HFF-Myc (cell line): Measurements from ENCODE around the gene IDS.
"Not testable (repeated sequence)": the region's sequence is repeated elsewhere in the genome, so short reads cannot be mapped to it uniquely, and the experiment has no call there.

Experiments
- DNase-seq: peaks from one replicate; pipeline ENCODE4 v3.0.0-alpha.2; 2011; ENCODE audit warnings: low read depth; ENCODE audit errors: extremely low read depth
- H3K4me3 ChIP-seq: replicated peaks from 2 replicates; pipeline ENCODE4 v1.5.1; 2011; ENCODE audit warnings: low read depth, mild to moderate bottlenecking, control low read depth, low read length
- TF ChIP-seq, protein P1 (sequence below): IDR thresholded peaks from 2 replicates; pipeline ENCODE4 v1.5.1; 2012; ENCODE audit warnings: mild to moderate bottlenecking, low read depth, low read length, control low read depth; ENCODE audit errors: missing control alignments

IDS gene

DNA sequence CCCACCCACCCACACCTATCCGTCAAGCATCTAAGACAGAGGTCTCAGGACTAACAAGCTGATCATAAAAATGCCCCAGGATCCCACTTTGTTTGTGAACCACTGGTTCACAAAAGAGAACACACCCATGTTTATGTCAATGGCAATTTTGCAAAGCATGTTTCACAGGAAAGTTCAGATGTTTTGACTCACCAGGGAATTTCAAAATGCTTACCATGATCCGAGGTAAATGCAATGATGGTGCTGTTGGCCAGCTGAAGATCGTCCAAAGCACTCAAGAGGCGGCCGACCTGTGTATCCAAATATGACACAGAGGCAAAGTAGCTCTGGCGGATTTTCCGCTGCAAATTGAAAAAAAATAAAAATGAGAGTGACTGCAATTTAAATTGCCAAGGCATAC, 15.0 kb downstream of the IDS start:
- no peak overlapping the region for H3K4me3 ChIP-seq
- no peak for DNase-seq
- TF ChIP-seq, protein P1, sequence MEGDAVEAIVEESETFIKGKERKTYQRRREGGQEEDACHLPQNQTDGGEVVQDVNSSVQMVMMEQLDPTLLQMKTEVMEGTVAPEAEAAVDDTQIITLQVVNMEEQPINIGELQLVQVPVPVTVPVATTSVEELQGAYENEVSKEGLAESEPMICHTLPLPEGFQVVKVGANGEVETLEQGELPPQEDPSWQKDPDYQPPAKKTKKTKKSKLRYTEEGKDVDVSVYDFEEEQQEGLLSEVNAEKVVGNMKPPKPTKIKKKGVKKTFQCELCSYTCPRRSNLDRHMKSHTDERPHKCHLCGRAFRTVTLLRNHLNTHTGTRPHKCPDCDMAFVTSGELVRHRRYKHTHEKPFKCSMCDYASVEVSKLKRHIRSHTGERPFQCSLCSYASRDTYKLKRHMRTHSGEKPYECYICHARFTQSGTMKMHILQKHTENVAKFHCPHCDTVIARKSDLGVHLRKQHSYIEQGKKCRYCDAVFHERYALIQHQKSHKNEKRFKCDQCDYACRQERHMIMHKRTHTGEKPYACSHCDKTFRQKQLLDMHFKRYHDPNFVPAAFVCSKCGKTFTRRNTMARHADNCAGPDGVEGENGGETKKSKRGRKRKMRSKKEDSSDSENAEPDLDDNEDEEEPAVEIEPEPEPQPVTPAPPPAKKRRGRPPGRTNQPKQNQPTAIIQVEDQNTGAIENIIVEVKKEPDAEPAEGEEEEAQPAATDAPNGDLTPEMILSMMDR = no peak

DNA sequence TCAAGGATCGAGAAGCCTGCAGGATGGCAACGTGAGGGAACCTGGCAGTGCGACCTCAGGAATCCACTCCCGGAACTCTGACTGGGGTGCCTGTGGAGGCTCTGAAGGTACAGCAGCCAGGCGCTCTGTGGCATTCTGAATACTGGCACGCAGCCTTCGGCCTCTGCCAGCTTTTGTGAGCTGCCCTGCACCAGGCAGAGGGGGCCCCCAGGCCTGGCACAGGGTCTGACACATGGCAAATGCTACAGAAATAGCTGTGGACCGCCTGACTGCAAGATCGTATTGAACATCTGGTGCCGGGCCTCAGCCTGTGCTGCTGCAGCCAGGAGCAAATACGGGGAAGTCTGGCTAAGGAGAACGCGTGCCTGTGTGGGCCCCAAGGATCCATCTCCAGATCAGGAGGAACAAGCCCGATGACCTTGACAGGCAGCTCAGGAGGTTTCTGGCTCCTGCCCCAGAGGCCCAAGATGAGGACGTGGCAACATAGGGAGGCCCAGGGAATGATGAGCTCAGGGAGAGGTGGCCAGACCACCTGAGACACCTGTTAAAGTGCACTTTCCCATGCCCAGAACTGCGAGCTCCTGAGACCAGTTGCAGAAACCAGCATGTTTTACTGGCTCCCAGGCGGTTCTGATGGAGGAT, 16.6 kb downstream of the IDS start:
- not testable (repeated sequence) for H3K4me3 ChIP-seq, DNase-seq

DNA sequence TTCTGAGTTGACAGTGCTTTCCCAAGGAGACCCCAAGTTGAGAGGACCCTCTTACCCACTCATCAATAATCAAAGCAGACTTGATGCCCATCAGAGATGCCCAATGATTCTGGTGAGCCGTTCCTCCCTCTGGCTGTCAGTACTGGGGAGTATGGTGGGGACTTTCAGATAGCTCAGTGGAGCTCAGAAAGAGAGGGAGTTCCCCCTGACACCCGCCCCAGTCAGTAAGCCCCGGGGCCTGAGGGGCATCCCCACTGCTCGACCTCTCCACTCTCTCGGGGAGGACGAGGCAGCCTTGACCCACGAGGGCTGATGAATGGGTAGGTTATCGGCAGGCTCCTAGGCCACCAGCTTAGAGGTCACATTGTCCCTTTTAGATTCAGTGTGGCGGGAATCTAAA, 17.1 kb downstream of the IDS start:
- not testable (repeated sequence) for H3K4me3 ChIP-seq, DNase-seq

DNA sequence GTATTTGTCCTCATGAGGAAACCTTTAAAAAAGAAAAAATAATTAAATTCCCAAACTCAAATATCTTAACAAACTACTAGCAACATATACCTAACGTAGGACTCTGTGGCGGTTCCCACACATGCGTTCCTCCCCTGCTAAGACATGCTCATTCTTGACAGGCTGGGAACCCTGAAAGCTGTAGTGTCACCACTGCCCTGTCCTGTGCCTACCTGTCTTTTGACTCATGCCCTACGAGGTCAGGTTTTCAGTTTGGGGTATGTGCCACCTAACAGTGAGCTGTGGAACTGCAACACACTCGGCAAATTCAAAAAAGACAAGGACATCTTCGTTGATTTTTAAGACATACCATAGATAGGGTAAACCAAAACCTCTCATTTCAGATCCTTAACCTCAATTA, 17.8 kb downstream of the IDS start:
- no peak for DNase-seq
- no peak overlapping the region for H3K4me3 ChIP-seq
- TF ChIP-seq, protein P1 = peak; percentile 23

DNA sequence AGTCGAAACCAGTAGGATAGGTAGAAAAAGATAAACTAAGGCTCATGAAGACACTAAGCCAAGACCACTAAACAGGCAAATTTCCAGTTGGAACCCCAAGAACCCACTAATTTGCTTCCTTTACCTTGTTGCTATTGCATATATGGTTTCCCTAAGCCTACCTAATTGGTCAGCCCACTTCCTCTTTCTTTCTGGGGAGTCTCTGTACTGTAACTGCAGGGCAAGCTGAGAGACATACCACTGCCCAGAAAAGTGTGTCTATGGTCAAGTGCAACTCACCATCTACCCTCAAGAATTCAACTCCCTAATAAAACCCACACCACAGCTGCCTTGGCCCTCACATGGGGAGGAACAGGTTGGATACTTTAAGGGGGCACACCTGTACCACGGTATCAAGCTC, 28.6 kb downstream of the IDS start:
- TF ChIP-seq, protein P1 = no peak
- no peak for DNase-seq
- no peak overlapping the region for H3K4me3 ChIP-seq

DNA sequence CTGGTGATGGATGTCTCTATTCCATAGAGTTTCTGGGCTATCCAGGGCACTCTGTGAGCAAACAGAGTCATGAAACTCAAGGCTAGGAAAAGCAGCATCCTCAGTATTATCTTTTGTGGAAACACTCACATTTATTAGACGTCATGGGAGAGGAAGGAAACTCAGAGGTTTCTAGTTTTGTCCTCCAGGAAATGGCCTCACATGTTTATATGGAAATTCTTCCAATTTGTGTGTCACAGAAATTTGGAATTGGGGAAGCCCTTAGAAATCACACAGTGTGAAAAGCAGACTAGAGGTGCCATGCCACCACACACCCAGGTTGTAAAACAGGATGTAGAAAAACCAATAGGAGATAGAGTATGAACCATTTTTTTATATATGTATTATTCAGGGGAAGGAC, 31.1 kb downstream of the IDS start:
- no peak overlapping the region for H3K4me3 ChIP-seq
- TF ChIP-seq, protein P1 = no peak

DNA sequence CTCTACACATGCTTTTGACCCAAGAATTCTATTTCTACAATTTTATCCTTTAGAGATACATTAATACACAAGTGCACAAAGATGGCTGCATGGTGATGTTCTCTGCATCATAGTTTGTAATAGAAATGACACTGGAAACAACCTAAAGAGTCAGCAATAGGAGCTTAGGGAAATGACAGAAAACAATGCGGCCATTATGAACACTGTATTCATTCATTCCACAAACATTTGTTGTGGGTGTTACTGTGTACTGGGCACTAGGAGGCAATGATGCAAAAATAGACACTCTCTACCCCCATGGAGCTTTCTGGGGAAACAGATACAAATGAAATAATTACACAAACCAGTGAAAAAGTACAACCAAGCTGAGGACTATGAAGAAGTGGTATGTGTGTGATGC, 32.0 kb downstream of the IDS start:
- H3K4me3 ChIP-seq = no peak overlapping the region
- DNase-seq = no peak
- TF ChIP-seq, protein P1 = no peak

More for the DNA sequence above, 31.1 kb downstream of the IDS start:
- no peak for DNase-seq

DNA sequence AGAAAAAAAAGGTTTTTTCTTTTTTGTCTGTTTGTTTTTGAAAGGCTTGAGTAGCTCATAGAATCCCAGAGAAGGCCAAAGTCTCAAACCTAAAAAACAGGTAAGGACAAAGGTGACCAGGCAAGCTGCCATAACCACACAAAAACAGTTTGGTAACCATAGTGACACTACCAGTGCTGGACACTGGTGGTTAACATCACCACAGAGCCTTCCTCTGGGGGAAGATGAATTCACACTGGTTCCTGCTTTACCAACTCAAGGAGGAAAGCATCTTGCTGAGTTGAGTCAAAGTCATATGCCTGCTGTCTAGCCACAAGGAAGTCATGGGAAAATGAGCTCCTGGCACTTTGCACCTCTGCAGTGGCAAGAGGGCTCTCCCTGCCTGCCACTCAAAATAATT, 32.5 kb downstream of the IDS start:
- no peak overlapping the region for H3K4me3 ChIP-seq
- TF ChIP-seq, protein P1 = no peak
- DNase-seq = no peak
